ENCODE data around the gene GNPTAB. TPM values are rescaled to one million over a fixed set of nuclear protein-coding genes. Genes with fewer than 3 reads are reported as not detected.
A peak's percentile ranks its signal among the peaks of the same experiment; 100 is the strongest.
"Not testable (repeated sequence)": the region's sequence is repeated elsewhere in the genome, so short reads cannot be mapped to it uniquely, and the experiment has no call there.

Gene GNPTAB
- total RNA-seq, 2 donors from 2014 or later: 27.8 to 30.5 TPM

DNA sequence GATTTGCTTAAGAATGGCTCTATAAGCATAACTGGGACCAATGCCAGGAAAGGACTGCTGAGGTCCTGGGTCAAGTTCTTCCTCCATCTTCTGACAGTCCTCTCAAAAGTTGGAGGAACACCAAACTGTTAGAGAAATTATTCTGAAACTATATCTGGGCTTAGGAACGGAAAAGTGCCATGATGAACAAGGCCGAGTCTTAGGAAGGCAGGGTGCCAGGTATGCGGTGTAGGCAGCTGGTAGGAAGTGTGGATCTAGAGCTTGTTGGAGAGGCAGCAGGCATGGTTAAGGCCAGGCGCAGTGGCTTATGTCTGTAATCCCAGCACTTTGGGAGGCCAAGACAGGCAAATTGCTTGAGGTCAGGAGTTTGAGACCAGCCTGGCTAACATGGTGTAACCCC lies 7.7 kb downstream of the GNPTAB start:
- Mint-ChIP-seq H3K9me3 (peaks cover 8% of the 10 kb centered on the region), H3K27ac (peak overlapping the region; percentile 11), H3K4me1 (peaks cover 12% of the 10 kb centered on the region), H3K36me3 (ENCODE audit: low read depth) (no peaks in the 10 kb centered on the region), H3K27me3 (ENCODE audit: insufficient read depth) (no peaks in the 10 kb centered on the region), H3K4me3 (no peak overlapping the region)
- H3K27ac ChIP-seq (ENCODE audit: low read depth, low read length): no peak overlapping the region
- H3K9me3 ChIP-seq (ENCODE audit: control insufficient read depth, low read length): no peaks in the 10 kb centered on the region
- no peak overlapping the region for H3K9ac ChIP-seq (ENCODE audit: extremely low read depth, low read length, poor library complexity, severe bottlenecking)
- H3K27me3 ChIP-seq (ENCODE audit: control insufficient read depth, insufficient read depth, low read length, poor library complexity, severe bottlenecking): no peaks in the 10 kb centered on the region
- H3K4me3 ChIP-seq (ENCODE audit: low read length): no peak overlapping the region
- no peak for DNase-seq
- TF ChIP-seq, protein P1, sequence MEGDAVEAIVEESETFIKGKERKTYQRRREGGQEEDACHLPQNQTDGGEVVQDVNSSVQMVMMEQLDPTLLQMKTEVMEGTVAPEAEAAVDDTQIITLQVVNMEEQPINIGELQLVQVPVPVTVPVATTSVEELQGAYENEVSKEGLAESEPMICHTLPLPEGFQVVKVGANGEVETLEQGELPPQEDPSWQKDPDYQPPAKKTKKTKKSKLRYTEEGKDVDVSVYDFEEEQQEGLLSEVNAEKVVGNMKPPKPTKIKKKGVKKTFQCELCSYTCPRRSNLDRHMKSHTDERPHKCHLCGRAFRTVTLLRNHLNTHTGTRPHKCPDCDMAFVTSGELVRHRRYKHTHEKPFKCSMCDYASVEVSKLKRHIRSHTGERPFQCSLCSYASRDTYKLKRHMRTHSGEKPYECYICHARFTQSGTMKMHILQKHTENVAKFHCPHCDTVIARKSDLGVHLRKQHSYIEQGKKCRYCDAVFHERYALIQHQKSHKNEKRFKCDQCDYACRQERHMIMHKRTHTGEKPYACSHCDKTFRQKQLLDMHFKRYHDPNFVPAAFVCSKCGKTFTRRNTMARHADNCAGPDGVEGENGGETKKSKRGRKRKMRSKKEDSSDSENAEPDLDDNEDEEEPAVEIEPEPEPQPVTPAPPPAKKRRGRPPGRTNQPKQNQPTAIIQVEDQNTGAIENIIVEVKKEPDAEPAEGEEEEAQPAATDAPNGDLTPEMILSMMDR (conservative IDR thresholded peaks at IDR 0.05): no peak
- WGBS, 2 experiments (ENCODE audit: insufficient coverage in 1 of 2, insufficient read length in 1 of 2): 94 to 97% methylated on average over 4 of the region's 4 CpGs
- no peaks in the 10 kb centered on the region for H3K36me3 ChIP-seq (ENCODE audit: control insufficient read depth, insufficient read depth, low read length)
- H3K4me1 ChIP-seq (ENCODE audit: control insufficient read depth, insufficient read depth, low read length): peaks cover 6% of the 10 kb centered on the region

DNA sequence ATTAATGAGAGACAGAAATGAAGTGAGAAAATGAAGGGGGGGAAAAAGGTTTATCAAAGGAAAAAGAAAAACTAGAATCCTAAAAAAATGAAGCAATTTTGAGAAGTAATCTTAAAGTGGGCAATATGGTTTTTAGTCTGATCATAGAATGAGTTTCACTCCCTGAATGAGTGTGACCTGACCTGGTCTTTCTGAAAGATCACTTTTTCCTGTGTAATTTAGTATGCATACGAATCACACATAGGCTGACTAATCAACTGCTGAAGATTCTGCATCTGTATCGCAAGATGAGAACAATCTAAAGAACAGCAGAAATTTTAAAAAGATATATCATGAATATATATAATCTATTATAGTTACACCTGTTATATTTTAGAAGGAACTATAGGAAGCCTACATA lies 11.3 kb downstream of the GNPTAB start:
- Histone ChIP-seq H3K36me3 (ENCODE audit: control insufficient read depth, insufficient read depth, low read length) (no peaks in the 10 kb centered on the region), H3K4me3 (ENCODE audit: low read length) (no peak overlapping the region), H3K27me3 (ENCODE audit: control insufficient read depth, insufficient read depth, low read length, poor library complexity, severe bottlenecking) (no peaks in the 10 kb centered on the region), H3K27ac (ENCODE audit: low read depth, low read length) (no peak overlapping the region), H3K4me1 (ENCODE audit: control insufficient read depth, insufficient read depth, low read length) (peaks cover 2% of the 10 kb centered on the region), H3K9me3 (ENCODE audit: control insufficient read depth, low read length) (no peaks in the 10 kb centered on the region), H3K9ac (ENCODE audit: extremely low read depth, low read length, poor library complexity, severe bottlenecking) (no peak overlapping the region)
- Mint-ChIP-seq H3K27me3 (ENCODE audit: insufficient read depth) (no peaks in the 10 kb centered on the region), H3K27ac (no peak overlapping the region), H3K4me1 (peaks cover 4% of the 10 kb centered on the region), H3K36me3 (ENCODE audit: low read depth) (no peaks in the 10 kb centered on the region), H3K4me3 (no peak overlapping the region), H3K9me3 (peaks cover 8% of the 10 kb centered on the region)
- WGBS, 2 experiments (ENCODE audit: insufficient coverage in 1 of 2, insufficient read length in 1 of 2): 84 to 100% methylated on average over 1 to 2 of the region's 2 CpGs
- TF ChIP-seq, protein P1 (conservative IDR thresholded peaks at IDR 0.05): no peak
- DNase-seq: no peak

DNA sequence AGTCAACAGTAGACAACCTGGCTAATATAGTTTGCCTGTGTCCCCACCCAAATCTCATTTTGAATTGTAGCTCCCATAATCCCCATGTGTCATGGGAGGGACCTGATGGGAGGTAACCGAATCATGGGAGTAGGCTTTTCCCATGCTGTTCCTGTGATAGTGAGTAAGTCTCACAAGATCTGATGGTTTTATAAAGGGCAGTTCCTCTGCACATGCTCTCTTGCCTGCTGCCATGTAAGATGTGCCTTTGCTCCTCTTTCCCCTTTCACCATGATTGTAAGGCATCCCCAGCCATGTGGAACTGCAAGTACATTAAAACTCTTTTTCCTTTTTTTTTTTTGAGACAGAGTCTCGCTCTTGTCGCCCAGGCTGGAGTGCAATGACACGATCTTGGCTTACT lies 12.1 kb downstream of the GNPTAB start:
- H3K4me3 ChIP-seq (ENCODE audit: low read length); H3K4me1 Mint-ChIP-seq; H3K27ac ChIP-seq (ENCODE audit: low read depth, low read length); H3K4me1 ChIP-seq (ENCODE audit: control insufficient read depth, insufficient read depth, low read length); H3K9me3 Mint-ChIP-seq; H3K36me3 ChIP-seq (ENCODE audit: control insufficient read depth, insufficient read depth, low read length); H3K36me3 Mint-ChIP-seq (ENCODE audit: low read depth); H3K9ac ChIP-seq (ENCODE audit: extremely low read depth, low read length, poor library complexity, severe bottlenecking); H3K27ac Mint-ChIP-seq; H3K9me3 ChIP-seq (ENCODE audit: control insufficient read depth, low read length); H3K27me3 Mint-ChIP-seq (ENCODE audit: insufficient read depth); H3K27me3 ChIP-seq (ENCODE audit: control insufficient read depth, insufficient read depth, low read length, poor library complexity, severe bottlenecking); DNase-seq; H3K4me3 Mint-ChIP-seq: not testable (repeated sequence)
- WGBS, 2 experiments (ENCODE audit: insufficient coverage in 1 of 2, insufficient read length in 1 of 2): 94 to 97% methylated on average over 4 of the region's 4 CpGs

DNA sequence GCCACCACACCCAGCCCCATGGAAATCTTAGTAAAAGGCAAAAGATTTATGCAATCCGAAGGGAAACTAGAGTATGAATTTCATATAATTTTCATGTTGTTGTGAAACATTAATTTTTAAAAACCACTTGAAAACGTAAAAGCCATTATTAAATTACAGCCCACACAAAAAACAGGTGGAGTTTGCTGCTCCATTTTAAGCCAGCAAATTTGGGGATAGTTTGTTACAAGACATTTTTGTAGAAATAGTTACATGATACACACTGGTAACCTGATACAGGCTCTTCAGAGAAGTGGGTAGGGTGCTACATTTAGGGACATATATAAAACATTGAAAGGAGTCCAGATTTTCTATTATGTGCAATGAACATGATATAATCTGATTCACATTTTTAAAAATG lies 17.6 kb downstream of the GNPTAB start:
- no peaks in the 10 kb centered on the region for H3K27me3 ChIP-seq (ENCODE audit: control insufficient read depth, insufficient read depth, low read length, poor library complexity, severe bottlenecking)
- no peak overlapping the region for H3K9ac ChIP-seq (ENCODE audit: extremely low read depth, low read length, poor library complexity, severe bottlenecking)
- Mint-ChIP-seq H3K4me3 (no peak overlapping the region), H3K27me3 (ENCODE audit: insufficient read depth) (no peaks in the 10 kb centered on the region), H3K9me3 (no peaks in the 10 kb centered on the region), H3K4me1 (no peaks in the 10 kb centered on the region), H3K36me3 (ENCODE audit: low read depth) (peaks cover 2% of the 10 kb centered on the region), H3K27ac (no peak overlapping the region)
- DNase-seq: no peak
- no peaks in the 10 kb centered on the region for H3K36me3 ChIP-seq (ENCODE audit: control insufficient read depth, insufficient read depth, low read length)
- TF ChIP-seq, protein P1 (conservative IDR thresholded peaks at IDR 0.05): no peak
- no peak overlapping the region for H3K27ac ChIP-seq (ENCODE audit: low read depth, low read length)
- no peaks in the 10 kb centered on the region for H3K9me3 ChIP-seq (ENCODE audit: control insufficient read depth, low read length)
- no peaks in the 10 kb centered on the region for H3K4me1 ChIP-seq (ENCODE audit: control insufficient read depth, insufficient read depth, low read length)
- H3K4me3 ChIP-seq (ENCODE audit: low read length): no peak overlapping the region
- WGBS, 2 experiments (ENCODE audit: insufficient coverage in 1 of 2, insufficient read length in 1 of 2): 100% methylated on average over 2 of the region's 2 CpGs; no CpG with 5 or more reads in 1 of the 2 experiments

DNA sequence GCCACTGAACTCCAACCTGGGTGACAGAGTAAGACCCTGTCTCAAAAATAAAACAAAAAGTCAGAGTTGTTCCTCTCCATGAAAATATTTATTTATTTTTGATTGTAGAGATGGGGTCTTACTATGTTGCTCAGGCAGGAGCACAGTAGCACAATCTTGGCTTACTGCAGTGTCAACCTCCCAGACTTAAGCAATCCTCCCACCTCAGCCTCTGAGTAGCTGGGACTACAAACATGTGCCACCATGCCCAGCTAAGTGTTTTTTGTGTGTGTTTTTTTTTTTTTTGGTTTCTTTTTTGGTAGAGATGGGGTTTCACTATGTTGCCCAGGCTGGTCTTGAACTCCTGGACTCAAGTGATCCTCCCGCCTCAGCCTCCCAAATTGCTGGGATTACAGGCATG lies 18.0 kb downstream of the GNPTAB start:
- H3K4me3 ChIP-seq (ENCODE audit: low read length); H3K27me3 Mint-ChIP-seq (ENCODE audit: insufficient read depth); H3K27ac Mint-ChIP-seq; DNase-seq; H3K27me3 ChIP-seq (ENCODE audit: control insufficient read depth, insufficient read depth, low read length, poor library complexity, severe bottlenecking); H3K9me3 Mint-ChIP-seq; H3K36me3 ChIP-seq (ENCODE audit: control insufficient read depth, insufficient read depth, low read length); H3K9ac ChIP-seq (ENCODE audit: extremely low read depth, low read length, poor library complexity, severe bottlenecking); H3K36me3 Mint-ChIP-seq (ENCODE audit: low read depth); H3K9me3 ChIP-seq (ENCODE audit: control insufficient read depth, low read length); H3K4me1 ChIP-seq (ENCODE audit: control insufficient read depth, insufficient read depth, low read length); H3K4me1 Mint-ChIP-seq; H3K27ac ChIP-seq (ENCODE audit: low read depth, low read length); H3K4me3 Mint-ChIP-seq: not testable (repeated sequence)
- 89 to 100% methylated on average over 1 of the region's 1 CpG for WGBS, 2 experiments (ENCODE audit: insufficient coverage in 1 of 2, insufficient read length in 1 of 2)

Measured in endodermal cell (in vitro differentiated cells).